GM21737 (cell line): ENCODE measurements around the gene GJC1.

Experiments
- ATAC-seq: cut with Tn5 transposase; IDR thresholded peaks from one replicate; pipeline ENCODE4 v1.9.1; 2021; ENCODE audit warnings: mild to moderate bottlenecking, moderate library complexity; ENCODE audit not compliant: unreplicated experiment

Gene GJC1

GRCh38 chr17:44829523-44830358 is at the start of gene GJC1:
TSS of gene GJC1 (minus strand) at chr17:44830287. CDS start at chr17:44805817, 24,470 bp downstream.
- no peak for ATAC-seq

GRCh38 chr17:44879376-44879775 is 49.3 kb upstream of the GJC1 start:
- ATAC-seq, result no peak

- no peak for ATAC-seq
These were observed 48.6 kb upstream of the GJC1 start for GRCh38 chr17:44878627-44879221.

GRCh38 chr17:44877121-44877520 is 47.0 kb upstream of the GJC1 start:
- ATAC-seq, result no peak

GRCh38 chr17:44875761-44876160 is 45.7 kb upstream of the GJC1 start:
- ATAC-seq, result no peak

GRCh38 chr17:44872131-44872768 is 42.2 kb upstream of the GJC1 start:
- no peak for ATAC-seq

GRCh38 chr17:44871556-44871955 is 41.5 kb upstream of the GJC1 start:
- no peak for ATAC-seq

GRCh38 chr17:44867841-44868240 is 37.8 kb upstream of the GJC1 start:
- ATAC-seq, result no peak

- no peak for ATAC-seq
These were observed 35.8 kb upstream of the GJC1 start for GRCh38 chr17:44865931-44866330.

- ATAC-seq, result no peak
These were observed 35.2 kb upstream of the GJC1 start for GRCh38 chr17:44865231-44865660.

GRCh38 chr17:44864831-44865230 is 34.7 kb upstream of the GJC1 start:
- ATAC-seq, result no peak

- no peak for ATAC-seq
These were observed 33.2 kb upstream of the GJC1 start for GRCh38 chr17:44863061-44863918.

- ATAC-seq, result no peak
These were observed 32.3 kb upstream of the GJC1 start for GRCh38 chr17:44862278-44862914.

GRCh38 chr17:44859701-44860100 is 29.6 kb upstream of the GJC1 start:
- no peak for ATAC-seq

- no peak for ATAC-seq
These were observed 24.1 kb upstream of the GJC1 start for GRCh38 chr17:44854192-44854591.

GRCh38 chr17:44850612-44851011 is 20.5 kb upstream of the GJC1 start:
- no peak for ATAC-seq

GRCh38 chr17:44850025-44850424 is 19.9 kb upstream of the GJC1 start:
- ATAC-seq, result no peak

- ATAC-seq, result no peak
These were observed 18.9 kb upstream of the GJC1 start for GRCh38 chr17:44848961-44849489.

GRCh38 chr17:44848257-44848795 is 18.2 kb upstream of the GJC1 start:
- ATAC-seq, result no peak

- no peak for ATAC-seq
These were observed 17.5 kb upstream of the GJC1 start, which contains the start of gene HIGD1B for GRCh38 chr17:44847586-44847985. TSS of gene HIGD1B (plus strand) at chr17:44847883. CDS start at chr17:44848153, 270 bp downstream.
